ENCODE data around the gene PRSS38.

GRCh38 chr1:227890451-227891222 lies 75.2 kb downstream of the PRSS38 start:
- TF ChIP-seq CTCF (optimal IDR thresholded peaks at IDR 0.05 in 1 of 3, IDR thresholded peaks at IDR 0.05 in 1 of 3, conservative IDR thresholded peaks at IDR 0.05 in 1 of 3; ENCODE audit: extremely low read depth in 1 of 3, insufficient read depth in 2 of 3, low read length in 3 of 3): no peak
- no peak for TF ChIP-seq EZH2 (IDR thresholded peaks at IDR 0.05; ENCODE audit: low read length)
